ENCODE measurements around the gene RNF4. TPM values are rescaled to one million over a fixed set of nuclear protein-coding genes. Genes with fewer than 3 reads are reported as not detected.

RNF4 gene
- total and polyA plus RNA-seq, 10 of the 15 experiments (the other 5 are each of a cell fraction or from before 2014, with no cell fraction given), result 34.9 to 145 (median 76.1) TPM

GRCh38 chr4:2483237-2483636, 14.3 kb downstream of the RNF4 start:
- ChIA-PET RAD21 (ENCODE audit: unreplicated experiment) (interaction anchor here (4.1 to 8.0 kb wide), 2 partner anchors 13 kb away, joined by 47 to 51 read pairs; partner anchors contain the start of gene RNF4), CTCF (interaction anchor here (1.1 to 2.1 kb wide), 3 partner anchors 12 to 30 kb away, joined by 3 to 7 read pairs (median 3); partner anchors contain the start of gene RNF4), POLR2A (interaction anchor here (0.5 to 9.1 kb wide), 5 partner anchors 10 to 203 kb away, joined by 3 to 80 read pairs (median 6); partner anchors contain the start of gene RNF4), SMC1A (ENCODE audit: uncharacterized antibody, unreplicated experiment) (interaction anchor here (1.0 to 12.4 kb wide), 7 partner anchors 8 to 263 kb away, joined by 3 to 113 read pairs (median 4); partner anchors contain the start of gene RNF4)
- H3K79me2 ChIP-seq (ENCODE audit: control insufficient read depth, insufficient read depth, low read length), result peaks cover 100% of the 10 kb centered on the region
- intact Hi-C loops (cut with micrococcal nuclease; ENCODE audit: unreplicated experiment) (no loop called here), in situ Hi-C loops (cut with MboI) (no loop called here)
- WGBS (ENCODE audit: insufficient coverage, insufficient replicate concordance, low lambda C conversion rate, missing lambda C conversion rate), result 19% methylated on average over 3 of the region's 3 CpGs
- no TSS peak for BruUV-seq (replicated peaks)
- H3K9ac ChIP-seq (ENCODE audit: control insufficient read depth, insufficient read depth, low read length), result no peak overlapping the region
- TF ChIP-seq FOXK2 (IDR thresholded peaks at IDR 0.05) (no peak), BCL11A (IDR thresholded peaks at IDR 0.05; ENCODE audit: low read depth, low read length) (peak; percentile 49; the same call in 1 of the 2 replicates), POLR2A (IDR thresholded peaks at IDR 0.05; ENCODE audit: low read depth, low read length) (no peak), MLLT1 (IDR thresholded peaks at IDR 0.05) (peak; percentile 43; the same call in 1 of the 2 replicates), KDM1A (IDR thresholded peaks at IDR 0.05; ENCODE audit: borderline replicate concordance) (no peak), RUNX3 (IDR thresholded peaks at IDR 0.05; ENCODE audit: low read length) (peak; percentile 58), IRF4 (IDR thresholded peaks at IDR 0.05; ENCODE audit: low read depth, low read length) (no peak)
- H3K4me2 ChIP-seq (ENCODE audit: control insufficient read depth, insufficient read depth), result peak overlapping the region; percentile 36
- H3K4me3 ChIP-seq, result 0 out of 2 replicates have a peak overlapping the region, but pooled peaks have one; percentile 42
- ATAC-seq, result peak; percentile 23
- H4K20me1 ChIP-seq (ENCODE audit: control insufficient read depth, insufficient read depth), result peaks cover 39% of the 10 kb centered on the region
- no peak for DNase-seq (ENCODE audit: low read depth, low spot score)
- H3K9me3 ChIP-seq (replicated peaks; ENCODE audit: control insufficient read depth, insufficient read depth, low read length), result no peaks in the 10 kb centered on the region
- FAIRE-seq, result no peak
- no peak overlapping the region for H2AFZ ChIP-seq (ENCODE audit: control insufficient read depth, low read depth, low read length)
- peak overlapping the region; percentile 50; the same call in 1 of the 2 replicates for H3K27ac ChIP-seq (ENCODE audit: control insufficient read depth, insufficient read depth)
- H3K4me1 ChIP-seq (ENCODE audit: control insufficient read depth, insufficient read depth, low read length), result peaks cover 81% of the 10 kb centered on the region
- peaks cover 2 to 13% of the 10 kb centered on the region in 2 experiments for H3K36me3 ChIP-seq (ENCODE audit: control insufficient read depth in 2 of 2, insufficient read depth in 2 of 2, low read length in 1 of 2)
- no peaks in the 10 kb centered on the region for H3K27me3 ChIP-seq (replicated peaks in 1 of 2; ENCODE audit: control insufficient read depth in 2 of 2, insufficient read depth in 2 of 2, low read length in 1 of 2)

Data from GM12878 (cell line).